SH-SY5Y (cell line): ENCODE measurements around the gene COTL1.

Experiments used
- GATA2 ChIP-seq: IDR thresholded peaks from 2 replicates; pipeline ENCODE4 v1.6.1; 2011; ENCODE audit warnings: mild to moderate bottlenecking, low read depth, low read length
- GATA3 ChIP-seq: IDR thresholded peaks from 2 replicates; pipeline ENCODE4 v1.6.1; 2011; ENCODE audit warnings: low read depth, mild to moderate bottlenecking, low read length, moderate library complexity

COTL1 gene

GRCh38 chr16:84581158-84581557 lies 36.7 kb downstream of the COTL1 start:
- no peak for TF ChIP-seq GATA3
- no peak for TF ChIP-seq GATA2

GRCh38 chr16:84579936-84580335 lies 37.9 kb downstream of the COTL1 start:
- TF ChIP-seq GATA2 (no peak), GATA3 (no peak)

- TF ChIP-seq GATA3 = no peak
Observed at GRCh38 chr16:84578538-84579126, 39.2 kb downstream of the COTL1 start.

GRCh38 chr16:84577034-84577803 lies 40.7 kb downstream of the COTL1 start:
- TF ChIP-seq GATA2 (no peak), GATA3 (no peak)

- no peak for TF ChIP-seq GATA3
- no peak for TF ChIP-seq GATA2
Observed at GRCh38 chr16:84575914-84576313, 42.0 kb downstream of the COTL1 start.

DNA sequence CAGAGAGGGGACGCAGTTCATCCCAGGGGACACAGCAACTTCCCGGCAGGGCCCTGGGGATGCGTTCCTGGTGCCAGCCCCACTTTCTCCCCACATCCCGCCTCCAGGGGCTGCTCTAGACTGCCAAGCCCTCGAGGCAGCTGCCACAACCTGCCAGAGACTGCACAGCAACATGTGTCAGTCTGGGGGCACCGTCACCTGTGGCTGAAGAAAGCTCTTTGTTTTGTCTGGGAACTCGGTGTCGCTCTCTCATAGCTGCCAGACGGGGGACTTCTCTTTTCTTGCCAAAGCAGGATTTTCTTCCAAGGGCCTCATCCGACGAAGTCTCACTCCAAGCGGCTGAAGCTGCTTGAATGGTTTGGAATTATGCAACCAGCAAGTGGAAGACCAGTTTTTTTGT lies 43.7 kb downstream of the COTL1 start:
- TF ChIP-seq GATA3 (no peak), GATA2 (no peak)

DNA sequence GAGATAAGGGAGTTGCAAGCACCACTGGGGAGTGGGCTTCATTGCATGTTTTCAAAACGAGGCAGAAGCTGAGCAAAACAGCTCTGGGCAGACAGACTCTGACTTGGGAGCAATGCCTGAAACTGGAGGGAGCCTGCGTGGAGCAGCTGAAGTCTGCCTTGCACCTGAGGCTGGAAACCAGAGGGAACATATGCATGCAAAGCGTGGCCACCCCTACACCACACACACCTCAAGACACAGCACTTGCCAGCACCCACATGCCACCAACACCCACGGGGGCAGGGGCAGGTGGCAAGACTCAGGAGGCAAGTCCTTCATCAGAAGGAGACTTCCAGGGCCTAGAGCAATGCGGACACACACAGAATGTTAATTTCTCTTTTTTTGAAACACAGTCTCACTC lies 45.8 kb downstream of the COTL1 start:
- TF ChIP-seq GATA2 (no peak), GATA3 (no peak)

- no peak for TF ChIP-seq GATA3
- TF ChIP-seq GATA2 = no peak
Observed at GRCh38 chr16:84571506-84571905, 46.4 kb downstream of the COTL1 start.

- TF ChIP-seq GATA2 = no peak
- TF ChIP-seq GATA3 = no peak
Observed at GRCh38 chr16:84570739-84571403, 47.0 kb downstream of the COTL1 start.

DNA sequence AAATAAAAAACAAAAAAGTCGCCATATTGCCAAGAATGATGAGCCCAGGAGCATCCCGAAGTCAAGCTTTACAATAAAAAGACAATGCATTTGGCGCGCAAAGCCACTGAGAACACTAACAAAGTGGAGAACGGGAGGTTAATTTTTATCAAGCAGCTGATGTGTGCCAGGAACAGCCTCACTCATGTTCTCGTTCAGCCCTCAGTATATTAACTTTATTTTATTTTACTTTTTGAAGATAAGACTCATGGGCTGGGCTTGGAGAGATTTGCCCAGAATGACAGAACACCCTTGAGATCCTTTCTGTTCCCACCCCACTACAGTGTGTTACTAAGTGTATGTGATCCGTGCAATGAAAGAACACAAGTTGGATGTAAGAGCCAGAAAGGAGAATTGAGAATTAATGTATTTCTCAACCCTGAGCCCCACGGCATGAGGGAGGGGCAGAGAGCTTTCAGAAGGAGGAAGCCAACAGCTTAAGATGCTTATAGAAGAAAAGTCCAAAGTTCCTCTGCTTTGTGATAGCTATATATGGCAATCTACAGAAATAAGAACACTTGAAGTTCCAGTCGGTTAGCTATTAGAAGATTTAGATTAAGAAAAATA lies 48.4 kb downstream of the COTL1 start:
- TF ChIP-seq GATA2 (no peak), GATA3 (no peak)

DNA sequence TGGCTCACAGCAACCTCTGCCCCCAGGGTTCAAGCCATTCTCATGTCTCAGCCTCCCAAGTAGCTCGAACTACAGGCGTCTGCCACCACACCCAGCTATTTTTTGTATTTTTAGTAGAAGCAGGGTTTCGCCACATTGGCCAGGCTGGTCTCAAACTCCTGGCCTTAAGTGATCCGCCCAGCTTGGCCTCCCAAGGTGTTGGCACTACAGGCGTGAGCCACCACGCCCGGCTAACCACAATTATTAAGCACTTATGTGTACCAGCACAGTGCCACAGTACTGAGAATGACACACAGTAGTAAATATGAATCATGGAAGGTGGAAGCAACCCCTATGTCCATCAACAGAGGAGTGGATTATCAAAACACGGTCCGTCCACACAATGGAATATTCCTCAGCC lies 49.8 kb downstream of the COTL1 start:
- TF ChIP-seq GATA3 = no peak
- TF ChIP-seq GATA2 = no peak

DNA sequence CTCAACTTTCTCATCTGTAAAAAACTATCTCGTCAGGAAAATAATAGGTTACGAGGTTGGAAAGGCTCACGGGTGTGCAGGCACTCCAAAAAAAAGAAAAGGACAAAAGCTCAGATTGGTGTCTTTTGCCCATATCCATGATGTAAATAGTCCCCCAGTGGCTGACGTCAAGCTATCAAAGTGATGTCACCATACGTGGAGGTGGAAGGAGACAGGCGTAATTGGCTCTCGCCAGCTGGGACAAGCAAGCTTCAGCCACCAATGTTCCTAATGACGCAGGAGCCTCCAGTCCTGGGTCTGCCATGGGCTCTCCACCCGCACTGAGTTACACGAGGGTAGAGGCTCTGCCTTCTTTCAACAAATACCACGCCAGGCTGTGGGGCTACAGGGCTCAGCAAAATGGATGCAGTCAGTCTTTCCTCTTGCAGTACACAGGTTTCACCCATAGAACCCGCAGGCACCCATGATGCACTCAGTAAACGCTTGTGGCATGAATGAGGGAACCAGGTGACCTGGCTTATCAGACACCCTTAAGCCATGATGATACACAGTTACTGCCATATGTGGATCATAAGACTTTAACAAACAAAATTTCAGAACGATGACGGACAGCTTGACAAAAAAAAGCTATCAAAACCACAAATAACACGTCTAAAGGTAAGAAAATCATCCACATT lies 50.5 kb downstream of the COTL1 start:
- TF ChIP-seq GATA2 (no peak), GATA3 (no peak)

DNA sequence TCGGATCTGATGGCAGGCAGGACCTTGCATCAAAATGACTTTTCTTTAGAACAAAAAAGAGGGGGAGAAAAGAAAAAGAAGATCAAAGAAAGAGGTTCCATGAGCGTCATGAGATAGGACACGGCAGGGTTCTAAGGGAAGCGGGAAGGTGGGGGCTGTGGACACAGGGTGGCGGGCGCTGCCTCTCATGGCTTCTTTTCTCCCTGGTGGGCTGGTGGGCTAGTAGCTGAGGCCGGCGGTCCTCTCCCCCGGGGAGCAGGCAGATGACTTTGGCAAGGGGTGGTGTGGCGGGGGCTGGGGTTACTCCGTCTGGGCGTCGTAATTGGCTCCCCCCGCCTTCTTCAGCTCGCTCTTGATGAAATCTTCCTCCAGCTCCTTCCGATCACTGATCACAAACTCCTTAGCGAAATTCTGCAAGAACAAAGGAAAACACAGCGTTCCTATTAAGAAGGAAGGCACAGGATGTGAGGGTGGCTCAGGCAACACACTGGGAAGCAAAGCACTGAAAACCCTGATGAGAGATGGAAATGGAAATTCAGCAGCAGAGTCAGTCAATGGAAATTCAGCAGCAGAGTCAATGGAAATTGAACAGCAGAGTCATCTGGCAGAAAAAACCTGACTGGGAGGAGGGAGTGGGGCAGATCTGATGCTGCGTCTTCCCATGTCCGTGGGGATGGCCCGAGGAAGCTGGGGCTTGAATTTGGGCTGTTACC lies 51.2 kb downstream of the COTL1 start:
- no peak for TF ChIP-seq GATA2
- TF ChIP-seq GATA3 = no peak
